Measurements from ENCODE around the gene TNFRSF14. TPM values are rescaled to one million over a fixed set of nuclear protein-coding genes. Genes with fewer than 3 reads are reported as not detected.

TNFRSF14 gene
- total and polyA plus RNA-seq, 2 of the 13 experiments (the other 11 are each of a cell fraction or from before 2014, with no cell fraction given) = 11.9 to 49.9 TPM

GRCh38 chr1:2545754-2546514 is 10.2 kb upstream of the TNFRSF14 start (continued):
- TF ChIP-seq STAT5B (CRISPR knock-in tag; IDR thresholded peaks at IDR 0.05) (no peak), KDM5A (IDR thresholded peaks at IDR 0.05; ENCODE audit: borderline replicate concordance, low read length) (0 out of 2 replicates have a peak, but pooled peaks have one; percentile 28), ZNF720 (CRISPR knock-in tag; IDR thresholded peaks at IDR 0.05) (no peak), THAP8 (CRISPR knock-in tag; IDR thresholded peaks at IDR 0.05; ENCODE audit: borderline replicate concordance) (no peak), ZNF33B (CRISPR knock-in tag; IDR thresholded peaks at IDR 0.05) (no peak), ZNF224 (CRISPR knock-in tag; IDR thresholded peaks at IDR 0.05) (no peak), DNMT1 (CRISPR knock-in tag; IDR thresholded peaks at IDR 0.05) (no peak), SIN3B (IDR thresholded peaks at IDR 0.05; ENCODE audit: low read length) (no peak), ZNF552 (CRISPR knock-in tag; IDR thresholded peaks at IDR 0.05; ENCODE audit: borderline replicate concordance) (no peak), HDAC1 (CRISPR knock-in tag; IDR thresholded peaks at IDR 0.05) (no peak), SP2 (CRISPR knock-in tag; IDR thresholded peaks at IDR 0.05) (no peak; the same call in 1 of the 2 replicates), SALL2 (CRISPR knock-in tag; IDR thresholded peaks at IDR 0.05) (no peak), RNF2 (conservative IDR thresholded peaks at IDR 0.05; ENCODE audit: low read depth) (no peak), ZNF496 (CRISPR knock-in tag; IDR thresholded peaks at IDR 0.05; ENCODE audit: insufficient replicate concordance) (no peak), PHF20 (CRISPR knock-in tag; IDR thresholded peaks at IDR 0.05) (no peak), GMEB2 (CRISPR knock-in tag; IDR thresholded peaks at IDR 0.05; ENCODE audit: low read depth) (no peak), KMT2A (CRISPR knock-in tag; IDR thresholded peaks at IDR 0.05) (no peak), ZNF883 (CRISPR knock-in tag; IDR thresholded peaks at IDR 0.05; ENCODE audit: not compliant biosample characterization) (peak; percentile 15), MIXL1 (CRISPR knock-in tag; IDR thresholded peaks at IDR 0.05) (0 out of 2 replicates have a peak, but pooled peaks have one; percentile 30), NBN (conservative IDR thresholded peaks at IDR 0.05) (no peak), ZSCAN29 (CRISPR knock-in tag; conservative IDR thresholded peaks at IDR 0.05) (no peak), ZBTB10 (CRISPR knock-in tag; IDR thresholded peaks at IDR 0.05; ENCODE audit: borderline replicate concordance) (no peak), ZNF841 (CRISPR knock-in tag; IDR thresholded peaks at IDR 0.05; ENCODE audit: borderline replicate concordance) (no peak), TAF15 (IDR thresholded peaks at IDR 0.05; ENCODE audit: low read depth, low read length, poor library complexity, severe bottlenecking) (no peak), KDM2A (CRISPR knock-in tag; IDR thresholded peaks at IDR 0.05; ENCODE audit: borderline replicate concordance, low read depth) (peak; percentile 34; the same call in 1 of the 2 replicates), SOX5 (CRISPR knock-in tag; IDR thresholded peaks at IDR 0.05; ENCODE audit: borderline replicate concordance) (no peak), HNF4A (CRISPR knock-in tag; IDR thresholded peaks at IDR 0.05) (no peak), ZNF101 (CRISPR knock-in tag; IDR thresholded peaks at IDR 0.05; ENCODE audit: borderline replicate concordance, low read depth) (no peak)

Measured in HepG2 (cell line).